ENCODE data around the gene ZNF19.

- TF ChIP-seq CTCF (IDR thresholded peaks at IDR 0.05; ENCODE audit: low read depth, low read length, missing input control) (no peak), GABPA (IDR thresholded peaks at IDR 0.05 in 1 of 2, conservative IDR thresholded peaks at IDR 0.05 in 1 of 2) (no peak), RAD21 (IDR thresholded peaks at IDR 0.05) (no peak), YY1 (IDR thresholded peaks at IDR 0.05) (no peak), ATF3 (IDR thresholded peaks at IDR 0.05) (no peak)
Observed at GRCh38 chr16:71504901-71505300, 15.8 kb upstream of the ZNF19 start.

Measured in liver (tissue), 3 donors.